Endothelial cell of umbilical vein (primary cell): Measurements from ENCODE around the gene AMFR.
A peak's percentile ranks its signal among the peaks of the same experiment; 100 is the strongest.

Experiments
- MYC ChIP-seq: IDR thresholded peaks from one replicate; pipeline ENCODE4 v1.6.1; 2011; ENCODE audit warnings: mild to moderate bottlenecking, low read depth, low read length
- POLR2A ChIP-seq: IDR thresholded peaks from 2 replicates; pipeline ENCODE4 v1.6.1; 2012; ENCODE audit warnings: low read depth, mild to moderate bottlenecking, control low read depth, low read length
- POLR2AphosphoS5 ChIP-seq: IDR thresholded peaks from 2 replicates; pipeline ENCODE4 v1.6.1; 2012; ENCODE audit warnings: low read depth, mild to moderate bottlenecking, control low read depth, low read length, moderate library complexity; ENCODE audit not compliant: insufficient read depth
- TF ChIP-seq, protein P1 (sequence below), 2 donors: IDR thresholded peaks; 1 replicate in 1 of 2; 2 replicates in 1 of 2; pipeline ENCODE4 v1.5.1; 2011; ENCODE audit warnings: low read length in 2 of 2, mild to moderate bottlenecking in 2 of 2, moderate library complexity in 2 of 2, control low read depth in 1 of 2, inconsistent platforms in 1 of 2, low read depth in 1 of 2; ENCODE audit not compliant: insufficient read depth in 1 of 2; ENCODE audit errors: extremely low read depth in 1 of 2

DNA sequence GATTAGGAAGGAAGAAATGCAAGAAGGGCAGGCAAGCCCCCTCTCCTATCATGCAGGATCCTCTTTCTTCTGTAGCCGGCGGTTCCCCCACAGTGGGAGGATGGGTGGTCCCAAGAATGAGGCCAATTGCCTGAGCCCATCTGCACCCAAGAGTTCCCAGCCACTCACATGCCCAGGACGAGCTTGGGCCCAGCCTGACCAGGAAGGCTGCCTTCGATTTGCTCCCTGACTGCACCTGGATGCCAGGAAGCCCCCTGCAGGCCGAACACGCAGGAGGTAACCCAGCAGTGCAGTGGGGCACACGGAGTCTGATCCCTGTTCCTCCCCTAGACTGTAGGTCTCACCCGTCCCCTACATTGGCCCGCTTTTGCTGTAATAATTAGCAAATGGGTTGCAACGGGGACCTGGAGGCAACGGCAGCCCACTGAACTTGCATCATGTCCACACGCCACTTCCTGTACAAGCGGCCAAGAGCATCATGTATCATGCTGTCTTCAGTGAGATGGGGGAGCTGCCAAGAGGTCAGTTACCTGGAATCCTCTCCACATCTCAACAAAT, 67.5 kb downstream of the AMFR start:
- TF ChIP-seq MYC = no peak
- TF ChIP-seq, protein P1, sequence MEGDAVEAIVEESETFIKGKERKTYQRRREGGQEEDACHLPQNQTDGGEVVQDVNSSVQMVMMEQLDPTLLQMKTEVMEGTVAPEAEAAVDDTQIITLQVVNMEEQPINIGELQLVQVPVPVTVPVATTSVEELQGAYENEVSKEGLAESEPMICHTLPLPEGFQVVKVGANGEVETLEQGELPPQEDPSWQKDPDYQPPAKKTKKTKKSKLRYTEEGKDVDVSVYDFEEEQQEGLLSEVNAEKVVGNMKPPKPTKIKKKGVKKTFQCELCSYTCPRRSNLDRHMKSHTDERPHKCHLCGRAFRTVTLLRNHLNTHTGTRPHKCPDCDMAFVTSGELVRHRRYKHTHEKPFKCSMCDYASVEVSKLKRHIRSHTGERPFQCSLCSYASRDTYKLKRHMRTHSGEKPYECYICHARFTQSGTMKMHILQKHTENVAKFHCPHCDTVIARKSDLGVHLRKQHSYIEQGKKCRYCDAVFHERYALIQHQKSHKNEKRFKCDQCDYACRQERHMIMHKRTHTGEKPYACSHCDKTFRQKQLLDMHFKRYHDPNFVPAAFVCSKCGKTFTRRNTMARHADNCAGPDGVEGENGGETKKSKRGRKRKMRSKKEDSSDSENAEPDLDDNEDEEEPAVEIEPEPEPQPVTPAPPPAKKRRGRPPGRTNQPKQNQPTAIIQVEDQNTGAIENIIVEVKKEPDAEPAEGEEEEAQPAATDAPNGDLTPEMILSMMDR (IDR thresholded peaks at IDR 0.05; ENCODE audit: extremely low read depth in 1 of 2, insufficient read depth in 1 of 2, low read depth in 1 of 2, low read length in 2 of 2) = peak in 1 of 2 donors; percentile 1
- TF ChIP-seq POLR2AphosphoS5 = no peak
- no peak for TF ChIP-seq POLR2A
